ENCODE data around the gene EBPL. TPM values are rescaled to one million over a fixed set of nuclear protein-coding genes. Genes with fewer than 3 reads are reported as not detected.

Gene EBPL
- total and polyA plus RNA-seq, 12 donors = 45.2 to 302 (median 122) TPM

GRCh38 chr13:49625392-49626079 lies 65.8 kb downstream of the EBPL start:
- peak; percentile 92 to 98 (median 97) for DNase-seq

GRCh38 chr13:49624229-49624628 lies 67.1 kb downstream of the EBPL start:
- no peaks in the 10 kb centered on the region for H3K36me3 ChIP-seq (replicated peaks in 1 of 2)
- H3K9me3 ChIP-seq (replicated peaks in 1 of 3) = no peaks in the 10 kb centered on the region
- peaks cover 11 to 32% of the 10 kb centered on the region in 2 donors for H3K4me1 ChIP-seq (replicated peaks in 1 of 2)
- H3K27ac ChIP-seq = peak overlapping the region in 3 of 5 donors; percentile 94 to 98 (median 94)
- TF ChIP-seq POLR2A (IDR thresholded peaks at IDR 0.05) = no peak
- TF ChIP-seq CTCF (IDR thresholded peaks at IDR 0.05) = no peak
- no peak overlapping the region for H3K4me3 ChIP-seq
- 79 to 92% (median 90%) methylated on average over 6 of the region's 6 CpGs for WGBS, 4 donors
- DNase-seq = no peak
- no peaks in the 10 kb centered on the region for H3K27me3 ChIP-seq
- intact Hi-C loops (cut with DNase I) = no loop called here

More at GRCh38 chr13:49625392-49626079, 65.8 kb downstream of the EBPL start:
- no peaks in the 10 kb centered on the region for H3K36me3 ChIP-seq (replicated peaks in 1 of 2)
- 9 to 71% (median 34%) methylated on average over 7 to 12 of the region's 12 CpGs for WGBS, 4 donors
- peak overlapping the region; percentile 75 to 98 (median 94) for H3K27ac ChIP-seq
- TF ChIP-seq POLR2A (IDR thresholded peaks at IDR 0.05) = peak in 1 of 2 donors; percentile 66
- no peak for TF ChIP-seq CTCF (IDR thresholded peaks at IDR 0.05)
- peaks cover 16 to 42% of the 10 kb centered on the region in 2 donors for H3K4me1 ChIP-seq (replicated peaks in 1 of 2)
- intact Hi-C loops (cut with DNase I) = no loop called here
- no peak overlapping the region for H3K4me3 ChIP-seq
- H3K27me3 ChIP-seq = no peaks in the 10 kb centered on the region
- no peaks in the 10 kb centered on the region for H3K9me3 ChIP-seq (replicated peaks in 1 of 3)

- 35 to 39% (median 36%) methylated on average over 11 of the region's 11 CpGs for WGBS, 4 donors
- H3K9me3 ChIP-seq (replicated peaks in 1 of 3) = no peaks in the 10 kb centered on the region
- H3K36me3 ChIP-seq (replicated peaks in 1 of 2) = no peaks in the 10 kb centered on the region
- H3K4me1 ChIP-seq (replicated peaks in 1 of 2) = peaks cover 11 to 27% of the 10 kb centered on the region in 2 donors
- intact Hi-C loops (cut with DNase I) = no loop called here
- peak in 5 of 7 donors; percentile 63 to 81 (median 72) for DNase-seq
- no peak overlapping the region for H3K4me3 ChIP-seq
- H3K27me3 ChIP-seq = no peaks in the 10 kb centered on the region
- no peak for TF ChIP-seq POLR2A (IDR thresholded peaks at IDR 0.05)
- H3K27ac ChIP-seq = peak overlapping the region in 1 of 5 donors; percentile 30
Measured at GRCh38 chr13:49622174-49622946, 68.9 kb downstream of the EBPL start.

- no peak overlapping the region for H3K4me3 ChIP-seq
- intact Hi-C loops (cut with DNase I) = no loop called here
- WGBS, 4 donors = 65 to 85% (median 76%) methylated on average over 22 of the region's 22 CpGs
- no peaks in the 10 kb centered on the region for H3K36me3 ChIP-seq (replicated peaks in 1 of 2)
- no peaks in the 10 kb centered on the region for H3K9me3 ChIP-seq (replicated peaks in 1 of 3)
- peaks cover 12 to 23% of the 10 kb centered on the region in 2 donors for H3K4me1 ChIP-seq (replicated peaks in 1 of 2)
- H3K27ac ChIP-seq = no peak overlapping the region
- TF ChIP-seq POLR2A (IDR thresholded peaks at IDR 0.05) (no peak), CTCF (IDR thresholded peaks at IDR 0.05) (no peak)
- no peaks in the 10 kb centered on the region for H3K27me3 ChIP-seq
- DNase-seq = no peak
Measured at GRCh38 chr13:49620170-49620621, 71.1 kb downstream of the EBPL start.
